GM23248 (cell line): ENCODE data around the gene CERK. TPM values are rescaled to one million over a fixed set of nuclear protein-coding genes. Genes with fewer than 3 reads are reported as not detected.
A peak's percentile ranks its signal among the peaks of the same experiment; 100 is the strongest.

Source experiments
- DNase-seq: peaks from one replicate; pipeline ENCODE4 v3.0.0-alpha.2; 2015
- H2AFZ ChIP-seq: fragments of 200-600 bp; sonication (generic); 2 replicates; pipeline ENCODE4 v1.6.1; 2016; ENCODE audit warnings: antibody characterized with exemption
- H3F3A ChIP-seq: fragments of 200-600 bp; sonication (generic); 2 replicates; pipeline ENCODE4 v1.6.1; 2016; ENCODE audit warnings: mild to moderate bottlenecking, antibody characterized with exemption, mixed run types; ENCODE audit not compliant: insufficient read depth
- H3K27ac ChIP-seq: fragments of 200-600 bp; sonication (generic); 2 replicates; pipeline ENCODE4 v1.5.1; 2016; ENCODE audit warnings: mild to moderate bottlenecking
- H3K27me3 ChIP-seq: fragments of 200-600 bp; sonication (generic); replicated peaks from 2 replicates; pipeline ENCODE4 v1.6.1; 2016; ENCODE audit warnings: mild to moderate bottlenecking; ENCODE audit not compliant: insufficient read depth
- H3K36me3 ChIP-seq: fragments of 200-600 bp; sonication (generic); 2 replicates; pipeline ENCODE4 v1.6.1; 2016; ENCODE audit warnings: low read depth, mild to moderate bottlenecking
- H3K4me1 ChIP-seq: fragments of 200-600 bp; sonication (generic); 2 replicates; pipeline ENCODE4 v1.6.1; 2016; ENCODE audit warnings: mild to moderate bottlenecking; ENCODE audit not compliant: insufficient read depth
- H3K4me2 ChIP-seq: fragments of 200-600 bp; sonication (generic); one replicate; pipeline ENCODE4 v1.6.1; 2016; ENCODE audit warnings: mild to moderate bottlenecking; ENCODE audit not compliant: unreplicated experiment
- H3K4me3 ChIP-seq: fragments of 200-600 bp; sonication (generic); 2 replicates; pipeline ENCODE4 v1.5.1; 2016; ENCODE audit warnings: mild to moderate bottlenecking
- H3K79me2 ChIP-seq: fragments of 200-600 bp; sonication (generic); 2 replicates; pipeline ENCODE4 v1.6.1; 2016; ENCODE audit warnings: mild to moderate bottlenecking; ENCODE audit not compliant: insufficient read depth
- H3K9ac ChIP-seq: fragments of 200-600 bp; sonication (generic); 2 replicates; pipeline ENCODE4 v1.6.1; 2016; ENCODE audit warnings: mild to moderate bottlenecking
- H3K9me2 ChIP-seq: fragments of 200-600 bp; sonication (generic); 2 replicates; pipeline ENCODE4 v1.6.1; 2016; ENCODE audit warnings: mixed run types, mild to moderate bottlenecking, moderate library complexity; ENCODE audit not compliant: insufficient read depth
- H3K9me3 ChIP-seq: fragments of 200-600 bp; sonication (generic); one replicate; pipeline ENCODE4 v1.6.1; 2017; ENCODE audit warnings: low read depth
- H4K20me1 ChIP-seq: fragments of 200-600 bp; sonication (generic); 2 replicates; pipeline ENCODE4 v1.6.0; 2016; ENCODE audit not compliant: insufficient read depth
- EZH2 ChIP-seq: fragments of 200-600 bp; sonication (generic); IDR thresholded peaks from 2 replicates; pipeline ENCODE4 v1.6.1; 2018; ENCODE audit warnings: antibody characterized with exemption, mild to moderate bottlenecking; ENCODE audit not compliant: insufficient read depth, poor library complexity, severe bottlenecking
- EZH2phosphoT487 ChIP-seq: fragments of 200-600 bp; sonication (generic); IDR thresholded peaks from 2 replicates; pipeline ENCODE4 v1.6.1; 2018; ENCODE audit warnings: antibody characterized with exemption, moderate library complexity, mild to moderate bottlenecking, low read depth; ENCODE audit not compliant: insufficient read depth
- WGBS, 2 experiments: methylation state at CpG; one replicate each; pipeline ENCODE4 v1.1.6; 2015 to 2017; ENCODE audit warnings: low lambda C conversion rate in 2 of 2, low coverage in 1 of 2; ENCODE audit errors: missing lambda C conversion rate in 2 of 2; 5-methylcytosine and 5-hydroxymethylcytosine counted together
- in situ Hi-C: fragments of 300-500 bp; cut with MboI; formaldehyde crosslinking; loops from 2 replicates; pipeline ENCODE4 v1.15.0; 2020
- polyA plus RNA-seq: library from polyadenylated mRNA; unstranded; fragments of >200 nt; fragmentation: Nextera tagmentation; extraction: Ambion mirVana; gene quantifications from 2 replicates; pipeline ENCODE4 v1.2.1, GENCODE V29; 2016
- total RNA-seq: library from RNA; depleted of rRNA; stranded (reverse); fragments of >200 nt; shearing (Covaris generic); gene quantifications from 2 replicates; pipeline ENCODE4 v1.2.3, GENCODE V29; 2014

The CERK gene
- total and polyA plus RNA-seq, 2 experiments from 2014 or later: 25.3 to 45.4 TPM

GRCh38 chr22:46753761-46754109, 15.7 kb upstream of the CERK start:
- Histone ChIP-seq H2AFZ (peak overlapping the region; percentile 70), H3K4me1 (peaks cover 34% of the 10 kb centered on the region), H3K9me3 (no peaks in the 10 kb centered on the region), H3K27ac (peak overlapping the region; percentile 98), H3F3A (peaks cover 20% of the 10 kb centered on the region), H3K9me2 (no peaks in the 10 kb centered on the region), H3K9ac (peak overlapping the region; percentile 80), H3K79me2 (no peaks in the 10 kb centered on the region), H3K4me3 (peak overlapping the region; percentile 34), H3K36me3 (no peaks in the 10 kb centered on the region), H3K4me2 (peak overlapping the region; percentile 77), H3K27me3 (no peaks in the 10 kb centered on the region), H4K20me1 (no peaks in the 10 kb centered on the region)
- in situ Hi-C loops: no loop called here
- DNase-seq: no peak
- 44 to 47% methylated on average over 4 of the region's 4 CpGs for WGBS, 2 experiments
- no peak for TF ChIP-seq EZH2phosphoT487
- no peak for TF ChIP-seq EZH2

GRCh38 chr22:46753360-46753759, 15.3 kb upstream of the CERK start:
- Histone ChIP-seq H3K36me3 (no peaks in the 10 kb centered on the region), H3K4me3 (no peak overlapping the region), H4K20me1 (no peaks in the 10 kb centered on the region), H3K9me2 (no peaks in the 10 kb centered on the region), H3K4me2 (peak overlapping the region; percentile 77), H3K9ac (peak overlapping the region; percentile 80), H3K4me1 (peaks cover 35% of the 10 kb centered on the region), H3K27ac (peak overlapping the region; percentile 98), H3K79me2 (no peaks in the 10 kb centered on the region), H2AFZ (no peak overlapping the region), H3K27me3 (no peaks in the 10 kb centered on the region), H3K9me3 (no peaks in the 10 kb centered on the region), H3F3A (peaks cover 21% of the 10 kb centered on the region)
- TF ChIP-seq EZH2phosphoT487 (no peak), EZH2 (no peak)
- 94 to 95% methylated on average over 8 of the region's 8 CpGs for WGBS, 2 experiments
- in situ Hi-C loops: no loop called here
- DNase-seq: no peak

- TF ChIP-seq EZH2 (no peak), EZH2phosphoT487 (no peak)
- Histone ChIP-seq H3K27ac (peak overlapping the region; percentile 98), H3K4me1 (peaks cover 35% of the 10 kb centered on the region), H3K9ac (no peak overlapping the region), H3K9me3 (no peaks in the 10 kb centered on the region), H3K4me2 (no peak overlapping the region), H3K36me3 (no peaks in the 10 kb centered on the region), H4K20me1 (no peaks in the 10 kb centered on the region), H3K4me3 (no peak overlapping the region), H2AFZ (no peak overlapping the region), H3K27me3 (no peaks in the 10 kb centered on the region), H3K79me2 (no peaks in the 10 kb centered on the region), H3F3A (peaks cover 21% of the 10 kb centered on the region), H3K9me2 (no peaks in the 10 kb centered on the region)
- no peak for DNase-seq
- in situ Hi-C loops: no loop called here
- 88 to 90% methylated on average over 6 of the region's 6 CpGs for WGBS, 2 experiments
Measured at GRCh38 chr22:46752988-46753310, 14.9 kb upstream of the CERK start.

- no peak for DNase-seq
- Histone ChIP-seq H3K4me3 (no peak overlapping the region), H3K9ac (no peak overlapping the region), H3K4me1 (peaks cover 35% of the 10 kb centered on the region), H3K4me2 (no peak overlapping the region), H3K27me3 (no peaks in the 10 kb centered on the region), H3K79me2 (no peaks in the 10 kb centered on the region), H3K9me3 (no peaks in the 10 kb centered on the region), H3K9me2 (no peaks in the 10 kb centered on the region), H3F3A (peaks cover 21% of the 10 kb centered on the region), H2AFZ (no peak overlapping the region), H3K27ac (no peak overlapping the region), H3K36me3 (no peaks in the 10 kb centered on the region), H4K20me1 (no peaks in the 10 kb centered on the region)
- TF ChIP-seq EZH2phosphoT487: no peak
- TF ChIP-seq EZH2: no peak
- in situ Hi-C loops: no loop called here
- WGBS, 2 experiments: 81% methylated on average over 11 of the region's 11 CpGs
Measured at GRCh38 chr22:46752286-46752987, 14.4 kb upstream of the CERK start.

- 77 to 81% methylated on average over 11 to 12 of the region's 12 CpGs for WGBS, 2 experiments
- Histone ChIP-seq H3K9me3 (no peaks in the 10 kb centered on the region), H3K4me3 (no peak overlapping the region), H3K36me3 (no peaks in the 10 kb centered on the region), H2AFZ (no peak overlapping the region), H4K20me1 (no peaks in the 10 kb centered on the region), H3K27me3 (no peaks in the 10 kb centered on the region), H3K9ac (no peak overlapping the region), H3K27ac (no peak overlapping the region), H3K79me2 (no peaks in the 10 kb centered on the region), H3K4me2 (no peak overlapping the region), H3K9me2 (no peaks in the 10 kb centered on the region), H3K4me1 (peaks cover 35% of the 10 kb centered on the region), H3F3A (peaks cover 21% of the 10 kb centered on the region)
- DNase-seq: no peak
- in situ Hi-C loops: no loop called here
- TF ChIP-seq EZH2 (no peak), EZH2phosphoT487 (no peak)
Measured at GRCh38 chr22:46750863-46751443, 12.9 kb upstream of the CERK start.
